GM10847 (cell line): Measurements from ENCODE around the gene CYREN.

ENCODE experiments used
- POLR2A ChIP-seq: IDR thresholded peaks from 2 replicates; pipeline ENCODE4 v1.6.1; 2011; ENCODE audit not compliant: insufficient read length; ENCODE audit errors: extremely low read depth

The CYREN gene

DNA sequence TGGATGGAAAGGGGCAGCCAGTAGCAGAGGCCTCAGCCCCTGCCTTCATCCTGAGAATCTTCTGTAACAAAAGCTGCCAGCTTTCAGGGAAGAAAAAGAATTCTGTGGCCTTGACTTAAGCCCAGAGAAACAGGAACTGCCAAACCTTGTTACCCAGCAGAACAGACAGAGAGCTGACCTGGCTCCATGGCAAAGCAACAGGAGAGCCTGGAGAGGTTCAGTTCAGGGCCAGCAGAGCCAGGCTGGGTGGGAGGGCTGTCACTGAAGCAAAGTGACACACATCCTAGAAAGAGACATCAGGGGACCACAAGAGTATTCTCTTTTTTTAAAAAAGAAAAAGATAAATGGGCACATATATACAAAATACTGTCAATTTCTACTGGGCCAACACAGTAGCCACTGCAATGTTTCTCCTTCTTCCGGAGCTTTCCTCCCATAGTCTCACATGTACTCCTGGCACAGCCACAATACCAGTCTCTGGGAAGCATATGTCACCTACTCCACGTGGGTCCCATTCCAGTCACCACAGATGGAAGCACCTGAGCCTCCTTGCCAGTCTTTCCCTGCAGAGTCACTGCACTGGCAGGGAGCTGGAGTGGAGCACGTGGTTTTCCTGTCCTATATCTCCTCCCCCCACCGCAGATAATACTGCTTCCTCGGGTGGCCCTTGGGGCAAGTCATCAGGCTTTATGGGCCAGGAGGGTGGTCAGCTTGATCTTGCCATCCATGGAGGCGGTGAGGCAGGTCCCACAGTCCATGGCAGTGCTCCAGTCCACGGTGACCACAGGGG is 15.2 kb upstream of the CYREN start:
- TF ChIP-seq POLR2A, result no peak

GRCh38 chr7:135184254-135184841 is 13.8 kb upstream of the CYREN start:
- no peak for TF ChIP-seq POLR2A

DNA sequence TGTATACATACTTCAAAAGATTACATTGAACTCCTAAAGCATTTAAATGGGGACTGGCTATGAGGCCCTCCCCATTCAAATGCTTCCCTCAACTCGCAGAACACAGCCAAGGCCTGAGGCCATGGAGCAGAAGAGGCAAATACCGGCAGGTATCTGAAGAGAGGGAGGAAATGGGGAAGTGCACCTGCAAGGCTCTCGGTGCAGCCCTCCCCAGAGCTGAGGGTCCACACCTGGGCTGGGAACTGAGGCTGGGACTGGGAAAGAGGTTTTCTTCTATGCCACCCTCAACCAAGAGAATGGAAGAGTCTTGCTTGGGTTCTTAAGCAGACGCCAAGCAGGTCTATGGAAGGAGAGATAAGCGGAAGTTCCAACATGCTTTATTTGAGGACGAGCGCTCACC is 13.0 kb upstream of the CYREN start:
- TF ChIP-seq POLR2A, result no peak

GRCh38 chr7:135181929-135182678 is 11.6 kb upstream of the CYREN start:
- TF ChIP-seq POLR2A, result no peak

DNA sequence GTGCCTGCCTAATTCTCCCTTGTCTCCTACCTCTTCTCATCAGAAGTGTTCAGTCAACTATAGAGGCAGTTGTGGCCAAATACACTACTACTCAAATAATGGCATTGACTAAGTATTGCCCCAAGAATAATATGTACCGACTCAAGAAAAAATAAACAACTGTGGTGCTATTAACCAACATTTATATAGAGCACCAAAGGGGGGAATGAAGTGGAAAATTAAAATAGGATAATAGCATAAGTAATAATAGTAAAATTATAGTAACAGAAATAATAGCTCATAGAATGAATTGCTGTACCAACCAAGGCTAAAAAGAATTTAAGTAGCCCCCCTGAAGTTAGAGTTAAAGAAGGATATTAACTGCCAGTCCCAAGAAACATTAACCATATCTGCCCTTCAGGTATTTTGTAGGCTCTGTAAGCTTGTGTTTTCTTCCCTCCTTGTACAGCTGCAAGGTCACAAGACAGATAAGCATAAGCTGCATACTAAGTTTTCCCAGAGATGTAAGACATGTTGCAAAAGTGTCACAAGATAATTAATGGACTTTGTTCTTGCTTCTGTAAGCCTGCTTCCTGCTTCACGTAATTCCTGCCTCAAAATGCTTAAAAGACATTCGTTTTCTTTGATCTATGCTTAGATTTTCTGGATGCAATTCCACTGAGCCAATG is 10.9 kb upstream of the CYREN start:
- TF ChIP-seq POLR2A, result no peak

- TF ChIP-seq POLR2A, result no peak
Observed at GRCh38 chr7:135180122-135180521, 9.6 kb upstream of the CYREN start.

DNA sequence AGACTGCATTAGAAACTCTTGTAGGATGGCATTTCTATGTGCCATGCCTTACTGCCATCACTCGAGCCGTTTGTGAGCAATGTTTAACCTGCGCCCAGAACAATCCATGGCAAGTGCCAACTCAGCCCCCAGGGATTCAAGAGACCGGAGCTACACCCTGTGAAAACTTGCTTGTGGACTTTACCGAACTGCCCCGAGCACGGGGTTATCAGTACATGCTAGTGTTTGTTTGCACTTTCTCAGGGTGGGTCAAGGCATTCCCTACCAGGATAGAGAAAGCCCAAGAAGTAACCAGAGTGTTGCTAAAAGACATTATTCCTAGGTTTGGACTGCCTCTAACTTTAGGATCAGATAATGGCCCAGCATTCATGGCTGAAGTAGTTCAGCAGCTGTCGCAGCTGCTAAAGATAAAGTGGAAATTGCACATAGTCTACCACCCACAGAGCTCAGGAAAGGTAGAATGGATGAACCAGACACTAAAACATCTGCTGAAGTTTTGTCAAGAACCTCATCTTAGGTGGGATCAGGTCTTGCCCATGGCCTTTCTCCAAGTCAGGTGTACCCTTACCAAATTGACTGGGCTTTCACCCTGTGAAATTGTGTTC is 8.9 kb upstream of the CYREN start:
- TF ChIP-seq POLR2A, result no peak

- no peak for TF ChIP-seq POLR2A
Observed at GRCh38 chr7:135178364-135178763, 7.9 kb upstream of the CYREN start.

DNA sequence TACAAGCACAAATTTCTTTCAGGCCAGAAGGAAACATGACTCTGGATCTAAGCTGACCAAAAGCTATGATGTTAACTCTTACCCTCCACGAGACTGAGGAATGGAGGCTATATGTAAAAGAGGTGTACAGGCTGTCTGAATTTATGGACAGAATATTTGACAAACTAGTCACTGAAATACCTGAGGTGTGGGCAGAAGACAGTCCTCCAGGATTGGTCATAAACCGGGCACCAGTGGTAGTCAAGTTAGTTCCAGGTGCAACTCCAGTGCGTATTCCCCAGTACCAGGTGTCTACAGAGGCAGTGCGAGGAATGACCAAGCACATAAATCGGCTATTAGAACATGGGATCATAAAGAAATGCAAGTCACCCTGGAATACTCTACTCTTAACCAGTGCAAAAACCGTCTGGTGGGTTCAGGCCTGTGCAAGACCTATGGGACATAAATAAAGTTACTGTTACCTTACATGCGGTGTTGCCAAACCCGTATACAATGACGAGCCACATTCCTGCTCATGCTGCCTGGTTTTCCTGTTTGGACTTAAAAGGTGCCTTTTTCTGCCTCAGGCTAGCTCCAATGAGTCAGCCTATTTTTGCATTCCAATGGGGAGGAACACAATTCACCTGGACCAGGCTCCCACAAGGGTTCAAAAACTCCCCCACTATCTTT is 6.7 kb upstream of the CYREN start:
- no peak for TF ChIP-seq POLR2A

DNA sequence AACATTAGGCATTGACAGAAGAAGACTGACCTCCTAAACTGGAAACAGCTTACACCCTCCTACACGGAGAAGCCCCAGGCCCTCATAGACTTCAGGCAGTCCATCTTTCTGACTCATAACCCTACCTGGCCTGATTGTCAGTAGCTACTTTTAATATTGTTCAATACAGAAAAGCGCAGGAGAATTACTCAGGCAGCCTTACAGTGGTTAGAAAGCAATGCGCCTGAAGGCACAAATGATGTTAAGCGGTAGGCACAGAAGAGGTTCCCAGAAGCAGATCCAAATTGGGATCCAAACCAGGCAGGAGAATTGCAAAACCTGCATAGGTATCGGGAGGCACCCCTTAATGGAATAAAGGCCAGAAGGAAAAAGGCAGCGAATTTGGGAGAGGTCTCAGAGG is 5.4 kb upstream of the CYREN start:
- TF ChIP-seq POLR2A, result no peak

DNA sequence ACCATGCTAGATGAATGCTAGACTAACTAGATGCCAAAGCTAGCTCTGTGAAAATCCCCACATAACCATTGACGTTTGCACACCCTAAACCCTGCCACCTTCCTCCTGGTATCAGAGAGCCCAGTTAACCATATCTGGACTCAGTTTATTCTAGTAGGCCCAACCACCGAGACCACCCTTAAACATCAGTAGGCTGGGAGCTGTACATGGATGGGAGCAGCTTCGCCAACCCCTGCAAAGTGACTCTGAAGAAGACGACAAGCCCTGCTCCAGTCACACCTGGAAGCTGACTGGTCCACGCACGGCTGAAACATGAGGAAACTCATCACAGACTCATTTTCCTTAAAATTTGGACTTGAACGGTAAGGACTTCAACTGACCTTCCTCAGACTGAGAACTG is 4.4 kb upstream of the CYREN start:
- TF ChIP-seq POLR2A, result no peak

DNA sequence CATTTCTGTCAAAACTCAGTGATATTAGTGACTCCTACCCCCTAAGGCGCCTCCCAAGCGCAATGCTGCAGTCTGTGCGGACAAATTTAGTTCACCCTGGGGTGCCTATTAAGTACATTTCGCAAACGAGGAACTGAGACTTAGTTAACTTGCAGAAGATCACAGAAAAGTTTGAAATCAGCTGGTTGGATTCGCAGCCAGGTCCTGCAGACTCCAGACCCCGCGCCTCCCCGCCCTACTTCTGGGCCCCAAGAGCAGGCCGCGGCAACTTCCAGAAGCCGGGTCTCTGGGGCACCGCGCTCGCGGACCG is 588 bp downstream of the CYREN start:
- TF ChIP-seq POLR2A, result no peak

DNA sequence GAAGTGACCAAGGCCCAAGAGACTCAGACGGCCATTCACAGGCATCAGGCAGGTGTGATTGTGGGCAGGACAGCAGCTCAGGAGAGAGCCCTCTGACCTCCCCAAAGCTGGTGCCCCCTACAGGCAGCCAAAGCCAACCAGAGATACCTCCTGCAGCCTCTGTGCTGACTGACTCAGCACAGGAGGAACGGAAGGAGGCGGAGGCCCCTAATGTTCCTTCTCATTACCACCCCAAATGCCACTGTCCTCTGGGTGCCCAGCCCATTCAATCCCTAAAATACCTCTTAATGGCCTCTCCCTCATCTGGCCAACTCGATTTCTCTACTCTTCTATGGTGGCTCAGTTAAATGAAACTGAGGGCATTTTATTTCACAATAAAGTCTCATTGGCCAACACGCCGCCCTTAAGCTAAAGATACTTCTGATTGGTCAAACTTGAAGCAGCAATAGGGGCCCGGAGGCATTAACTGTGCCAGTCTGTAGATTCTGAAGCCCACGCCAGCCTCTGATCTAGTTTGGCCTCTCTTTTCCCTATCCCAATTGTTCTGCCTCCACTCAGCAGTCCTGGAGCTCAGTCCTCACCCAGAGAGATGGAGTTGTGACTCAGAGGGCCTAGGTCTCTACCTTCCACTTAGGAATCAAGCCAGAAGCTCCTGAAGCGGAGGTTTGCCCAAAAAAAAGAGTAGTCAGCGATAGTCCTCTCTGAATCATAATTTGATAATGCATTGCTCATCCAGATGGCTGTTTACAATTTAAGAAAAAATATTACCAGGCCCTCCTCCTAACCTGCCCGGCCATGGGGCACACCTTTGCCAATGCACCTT is 1.2 kb downstream of the CYREN start:
- TF ChIP-seq POLR2A, result no peak

- TF ChIP-seq POLR2A, result no peak
Observed at GRCh38 chr7:135168489-135169140, 1.9 kb downstream of the CYREN start.
